ENCODE measurements around the gene YJU2. TPM values are rescaled to one million over a fixed set of nuclear protein-coding genes. Genes with fewer than 3 reads are reported as not detected.

The YJU2 gene
- polyA plus RNA-seq, 2 of the 4 experiments (the other 2 are of a cell fraction) = 12.3 to 14.9 TPM

- TF ChIP-seq MYC (IDR thresholded peaks at IDR 0.05; ENCODE audit: borderline replicate concordance, low read length) = no peak
- TF ChIP-seq ESRRA (IDR thresholded peaks at IDR 0.05; ENCODE audit: borderline replicate concordance, low read length) = no peak
- TF ChIP-seq EHMT2 (IDR thresholded peaks at IDR 0.05; ENCODE audit: low read depth) = no peak
These were observed 70.1 kb downstream of the YJU2 start (continued) for GRCh38 chr19:4316956-4317355.

GRCh38 chr19:4318460-4318859, 71.6 kb downstream of the YJU2 start:
- TF ChIP-seq CBX2 (IDR thresholded peaks at IDR 0.05; ENCODE audit: borderline replicate concordance, low read depth) (no peak), RAD21 (conservative IDR thresholded peaks at IDR 0.05 in 1 of 2, IDR thresholded peaks at IDR 0.05 in 1 of 2) (no peak), BHLHE40 (IDR thresholded peaks at IDR 0.05; ENCODE audit: low read depth, low read length) (no peak), RFX5 (IDR thresholded peaks at IDR 0.05) (no peak), HMGXB4 (CRISPR knock-in tag; IDR thresholded peaks at IDR 0.05; ENCODE audit: borderline replicate concordance) (no peak), NR3C1 (IDR thresholded peaks at IDR 0.05) (no peak), NPAS2 (CRISPR knock-in tag; IDR thresholded peaks at IDR 0.05; ENCODE audit: borderline replicate concordance) (no peak), CHD2 (IDR thresholded peaks at IDR 0.05; ENCODE audit: low read length, partially characterized antibody) (no peak), KDM1A (IDR thresholded peaks at IDR 0.05; ENCODE audit: low read depth) (no peak), FOSL2 (IDR thresholded peaks at IDR 0.05) (no peak), FOSL2 (CRISPR knock-in tag; IDR thresholded peaks at IDR 0.05) (no peak), ESRRA (IDR thresholded peaks at IDR 0.05; ENCODE audit: borderline replicate concordance, low read length) (no peak), CTCF (IDR thresholded peaks at IDR 0.05) (no peak), HOXB5 (CRISPR knock-in tag; IDR thresholded peaks at IDR 0.05) (no peak), PBX3 (IDR thresholded peaks at IDR 0.05) (no peak), HDAC2 (IDR thresholded peaks at IDR 0.05) (no peak), ZC3H11A (IDR thresholded peaks at IDR 0.05) (no peak), ELK1 (IDR thresholded peaks at IDR 0.05; ENCODE audit: low read depth, low read length) (no peak), POLR2AphosphoS2 (conservative IDR thresholded peaks at IDR 0.05; ENCODE audit: low read length) (no peak)
- ATAC-seq = no peak

More at GRCh38 chr19:4318460-4318859, 71.6 kb downstream of the YJU2 start:
- POLR2A ChIA-PET = no interaction called here
- Histone ChIP-seq H3K9me3 (no peaks in the 10 kb centered on the region; the same call in 2 of the 3 replicates), H3K4me1 (no peaks in the 10 kb centered on the region), H3K4me3 (no peak overlapping the region), H3K27ac (no peak overlapping the region), H3K4me2 (no peak overlapping the region)
- WGBS (ENCODE audit: missing lambda C conversion rate) = 71% methylated on average over 7 of the region's 7 CpGs
- CTCF ChIA-PET = no interaction called here
- DNase-seq (ENCODE audit: low read depth in 1 of 2, low spot score in 1 of 2) = no peak
- FAIRE-seq = no peak

Other genes starting within 250 kb of the YJU2 start
- gene PIAS4, start 239.3 kb upstream of the YJU2 start, polyA plus RNA-seq (2011; rRNA removed) = 4.5 and 5.2 TPM in 2 replicates
- gene PIAS4, start 239.3 kb upstream of the YJU2 start, polyA plus RNA-seq (2017; fragmentation: RNase III; extraction: RNeasy Plus Mini Kit Qiagen cat#74134 plus additional on column Dnase treatment) = 10.6 to 12.8 TPM (median 11.3 TPM) in 3 replicates
- 2.2 and 2.3 TPM in 2 replicates for gene ZBTB7A, start 180.2 kb upstream of the YJU2 start, polyA plus RNA-seq (2011; rRNA removed)
- 10.2 to 11.6 TPM (median 11.4 TPM) in 3 replicates for gene ZBTB7A, start 180.2 kb upstream of the YJU2 start, polyA plus RNA-seq (2017; fragmentation: RNase III; extraction: RNeasy Plus Mini Kit Qiagen cat#74134 plus additional on column Dnase treatment)
- 40.4 and 41.7 TPM in 2 replicates for gene MAP2K2, start 123.0 kb upstream of the YJU2 start, polyA plus RNA-seq (2011; rRNA removed)
- gene MAP2K2, start 123.0 kb upstream of the YJU2 start, polyA plus RNA-seq (2017; fragmentation: RNase III; extraction: RNeasy Plus Mini Kit Qiagen cat#74134 plus additional on column Dnase treatment) = 98.5 to 116 TPM (median 115 TPM) in 3 replicates
- gene CREB3L3, start 93.4 kb upstream of the YJU2 start, polyA plus RNA-seq (2011; rRNA removed) = 0.05 and 0.07 TPM in 2 replicates
- gene CREB3L3, start 93.4 kb upstream of the YJU2 start, polyA plus RNA-seq (2017; fragmentation: RNase III; extraction: RNeasy Plus Mini Kit Qiagen cat#74134 plus additional on column Dnase treatment) = 0.05 to 0.20 TPM (median 0.08 TPM) in 3 replicates
- gene SIRT6, start 64.5 kb upstream of the YJU2 start, polyA plus RNA-seq (2011; rRNA removed) = 10.2 and 11.7 TPM in 2 replicates
- gene SIRT6, start 64.5 kb upstream of the YJU2 start, polyA plus RNA-seq (2017; fragmentation: RNase III; extraction: RNeasy Plus Mini Kit Qiagen cat#74134 plus additional on column Dnase treatment) = 20.2 to 22.6 TPM (median 21.6 TPM) in 3 replicates
- 0.12 and 0.28 TPM in 2 replicates for gene ANKRD24, start 64.4 kb upstream of the YJU2 start, polyA plus RNA-seq (2011; rRNA removed)
- gene ANKRD24, start 64.4 kb upstream of the YJU2 start, polyA plus RNA-seq (2017; fragmentation: RNase III; extraction: RNeasy Plus Mini Kit Qiagen cat#74134 plus additional on column Dnase treatment) = 0.28 to 0.54 TPM (median 0.36 TPM) in 3 replicates
- 1.1 and 1.4 TPM in 2 replicates for gene EBI3, start 17.6 kb upstream of the YJU2 start, polyA plus RNA-seq (2011; rRNA removed)
- 3.1 to 3.6 TPM (median 3.3 TPM) in 3 replicates for gene EBI3, start 17.6 kb upstream of the YJU2 start, polyA plus RNA-seq (2017; fragmentation: RNase III; extraction: RNeasy Plus Mini Kit Qiagen cat#74134 plus additional on column Dnase treatment)
- 0.08 and 0.29 TPM in 2 replicates for gene SHD, start 32.2 kb downstream of the YJU2 start, polyA plus RNA-seq (2011; rRNA removed)
- 0.29 to 0.38 TPM in 2 of 3 replicates, not detected in the other for gene SHD, start 32.2 kb downstream of the YJU2 start, polyA plus RNA-seq (2017; fragmentation: RNase III; extraction: RNeasy Plus Mini Kit Qiagen cat#74134 plus additional on column Dnase treatment)
- gene TMIGD2, start 55.3 kb downstream of the YJU2 start, polyA plus RNA-seq (2011; rRNA removed) = not detected in 2 replicates
- gene TMIGD2, start 55.3 kb downstream of the YJU2 start, polyA plus RNA-seq (2017; fragmentation: RNase III; extraction: RNeasy Plus Mini Kit Qiagen cat#74134 plus additional on column Dnase treatment) = not detected in 3 replicates
- 3.3 and 3.5 TPM in 2 replicates for gene FSD1, start 57.5 kb downstream of the YJU2 start, polyA plus RNA-seq (2011; rRNA removed)
- 10.4 to 13.2 TPM (median 12.8 TPM) in 3 replicates for gene FSD1, start 57.5 kb downstream of the YJU2 start, polyA plus RNA-seq (2017; fragmentation: RNase III; extraction: RNeasy Plus Mini Kit Qiagen cat#74134 plus additional on column Dnase treatment)
- gene STAP2, start 91.7 kb downstream of the YJU2 start, polyA plus RNA-seq (2011; rRNA removed) = 0.19 and 0.25 TPM in 2 replicates
- 0.29 TPM in 1 of 3 replicates, not detected in the others for gene STAP2, start 91.7 kb downstream of the YJU2 start, polyA plus RNA-seq (2017; fragmentation: RNase III; extraction: RNeasy Plus Mini Kit Qiagen cat#74134 plus additional on column Dnase treatment)
- gene MPND, start 96.5 kb downstream of the YJU2 start, polyA plus RNA-seq (2011; rRNA removed) = 3.5 and 4.0 TPM in 2 replicates
- 11.4 to 15.2 TPM (median 14.5 TPM) in 3 replicates for gene MPND, start 96.5 kb downstream of the YJU2 start, polyA plus RNA-seq (2017; fragmentation: RNase III; extraction: RNeasy Plus Mini Kit Qiagen cat#74134 plus additional on column Dnase treatment)
- 18.2 and 20.1 TPM in 2 replicates for gene SH3GL1, start 153.5 kb downstream of the YJU2 start, polyA plus RNA-seq (2011; rRNA removed)
- gene SH3GL1, start 153.5 kb downstream of the YJU2 start, polyA plus RNA-seq (2017; fragmentation: RNase III; extraction: RNeasy Plus Mini Kit Qiagen cat#74134 plus additional on column Dnase treatment) = 34.7 to 36.0 TPM (median 35.1 TPM) in 3 replicates
- gene CHAF1A, start 155.6 kb downstream of the YJU2 start, polyA plus RNA-seq (2011; rRNA removed) = 11.7 and 15.6 TPM in 2 replicates
- gene CHAF1A, start 155.6 kb downstream of the YJU2 start, polyA plus RNA-seq (2017; fragmentation: RNase III; extraction: RNeasy Plus Mini Kit Qiagen cat#74134 plus additional on column Dnase treatment) = 24.7 to 28.0 TPM (median 27.0 TPM) in 3 replicates
- 19.9 and 23.0 TPM in 2 replicates for gene UBXN6, start 210.7 kb downstream of the YJU2 start, polyA plus RNA-seq (2011; rRNA removed)
- gene UBXN6, start 210.7 kb downstream of the YJU2 start, polyA plus RNA-seq (2017; fragmentation: RNase III; extraction: RNeasy Plus Mini Kit Qiagen cat#74134 plus additional on column Dnase treatment) = 27.4 to 32.7 TPM (median 31.6 TPM) in 3 replicates
- gene HDGFL2, start 225.2 kb downstream of the YJU2 start, polyA plus RNA-seq (2011; rRNA removed) = 8.9 and 10.8 TPM in 2 replicates
- gene HDGFL2, start 225.2 kb downstream of the YJU2 start, polyA plus RNA-seq (2017; fragmentation: RNase III; extraction: RNeasy Plus Mini Kit Qiagen cat#74134 plus additional on column Dnase treatment) = 29.6 to 36.1 TPM (median 34.3 TPM) in 3 replicates